GOT3 (cell line): ENCODE data around the gene PREX1.
"Not testable (repeated sequence)": the region's sequence is repeated elsewhere in the genome, so short reads cannot be mapped to it uniquely, and the experiment has no call there.

ENCODE experiments used
- DNase-seq: peaks from one replicate; lab custom pipeline; 2025; ENCODE audit warnings: mixed read lengths; lab: John Stamatoyannopoulos, UW

The PREX1 gene

GRCh38 chr20:48827855-48828733 lies at the start of gene PREX1:
TSS of gene PREX1 (minus strand) at chr20:48827999. CDS start at chr20:48827860, 139 bp downstream.
- peak; percentile 62 for DNase-seq

GRCh38 chr20:48877304-48877703 lies 49.5 kb upstream of the PREX1 start:
- DNase-seq, result no peak

GRCh38 chr20:48875914-48876240 lies 48.1 kb upstream of the PREX1 start:
- DNase-seq, result no peak

- DNase-seq, result no peak
Measured at GRCh38 chr20:48875233-48875913, 47.6 kb upstream of the PREX1 start.

- not testable (repeated sequence) for DNase-seq
Measured at GRCh38 chr20:48869442-48869841, 41.6 kb upstream of the PREX1 start.

GRCh38 chr20:48866936-48867335 lies 39.1 kb upstream of the PREX1 start:
- DNase-seq, result no peak

GRCh38 chr20:48864738-48865318 lies 37.0 kb upstream of the PREX1 start:
- no peak for DNase-seq

GRCh38 chr20:48864254-48864653 lies 36.5 kb upstream of the PREX1 start:
- no peak for DNase-seq

GRCh38 chr20:48862279-48862678 lies 34.5 kb upstream of the PREX1 start:
- no peak for DNase-seq

- no peak for DNase-seq
Measured at GRCh38 chr20:48861444-48861843, 33.6 kb upstream of the PREX1 start.

- no peak for DNase-seq
Measured at GRCh38 chr20:48858075-48858790, 30.4 kb upstream of the PREX1 start.

- no peak for DNase-seq
Measured at GRCh38 chr20:48856130-48856529, 28.3 kb upstream of the PREX1 start.

GRCh38 chr20:48855046-48855445 lies 27.2 kb upstream of the PREX1 start:
- no peak for DNase-seq

- no peak for DNase-seq
Measured at GRCh38 chr20:48852609-48853008, 24.8 kb upstream of the PREX1 start.

GRCh38 chr20:48851579-48851978 lies 23.8 kb upstream of the PREX1 start:
- DNase-seq, result no peak

GRCh38 chr20:48850977-48851299 lies 23.1 kb upstream of the PREX1 start:
- no peak for DNase-seq

- no peak for DNase-seq
Measured at GRCh38 chr20:48850257-48850976, 22.6 kb upstream of the PREX1 start.

- DNase-seq, result no peak
Measured at GRCh38 chr20:48849779-48850178, 22.0 kb upstream of the PREX1 start.

GRCh38 chr20:48849299-48849698 lies 21.5 kb upstream of the PREX1 start:
- no peak for DNase-seq

- DNase-seq, result no peak
Measured at GRCh38 chr20:48847498-48848205, 19.9 kb upstream of the PREX1 start.
